SIG-M5 treated with dmso at 0.1 percent for 504 hours (cell line): ENCODE data around the gene SDK2.

Experiments used
- DNase-seq: peaks from one replicate; lab custom pipeline; 2025; ENCODE audit not compliant: unreplicated experiment; lab: John Stamatoyannopoulos, UW

SDK2 gene

GRCh38 chr17:73559532-73559931 lies 84.7 kb downstream of the SDK2 start:
- no peak for DNase-seq

DNA sequence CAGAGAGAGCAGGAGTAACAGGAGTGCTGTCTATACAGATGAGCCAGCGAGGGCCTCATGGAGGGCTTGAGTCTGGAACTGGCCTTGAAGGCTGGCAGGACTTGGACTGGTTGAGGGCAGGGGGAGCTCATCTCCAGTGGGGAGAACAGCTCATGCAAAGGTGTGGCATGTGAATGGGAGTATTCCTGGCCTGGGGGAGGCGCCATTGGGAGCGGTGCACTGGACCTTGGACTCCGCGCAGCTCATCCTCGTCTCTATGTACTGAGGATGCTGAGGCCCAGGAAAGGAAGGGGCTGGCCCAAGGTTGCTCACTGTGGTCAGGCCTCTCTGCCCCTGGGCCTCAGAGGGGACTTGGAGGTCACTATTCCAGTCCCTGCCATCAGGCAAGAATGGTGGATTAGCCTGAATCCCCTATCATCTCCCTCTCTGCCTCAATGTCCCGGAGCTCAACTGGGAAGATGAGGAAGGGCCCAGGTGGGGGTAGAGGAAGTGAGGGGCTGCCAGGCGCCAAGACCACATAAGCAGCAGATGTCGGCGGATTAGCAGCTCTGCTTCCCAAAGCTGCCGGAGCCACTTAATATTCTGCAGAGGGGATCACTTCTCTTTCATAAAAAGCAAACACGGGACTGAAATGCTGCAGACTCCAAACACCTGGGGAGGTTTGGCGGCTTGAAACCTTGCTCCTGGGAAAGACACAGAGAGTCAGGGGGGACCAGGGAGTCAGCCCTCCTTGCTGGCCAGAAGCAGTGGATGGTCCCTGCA lies 88.9 kb downstream of the SDK2 start:
- no peak for DNase-seq

DNA sequence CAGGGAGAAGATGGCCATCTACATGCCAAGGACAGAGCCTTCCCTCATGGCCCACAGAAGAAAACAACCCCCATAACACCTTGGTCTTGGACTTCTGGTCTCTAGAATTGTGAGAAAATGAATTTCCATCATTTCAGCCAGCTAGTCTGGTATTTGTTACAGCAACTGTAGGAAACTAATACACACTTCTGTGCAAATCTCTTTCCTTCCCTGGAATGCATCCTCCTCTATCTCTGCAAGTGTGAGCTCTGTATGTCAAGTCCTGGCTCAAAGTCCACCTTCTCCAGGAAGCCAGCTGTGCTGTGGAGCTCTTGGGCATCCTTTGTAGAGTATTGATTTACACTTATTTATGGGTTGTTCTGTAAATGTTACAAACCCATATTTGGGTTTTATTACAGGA lies 89.7 kb downstream of the SDK2 start:
- no peak for DNase-seq

DNA sequence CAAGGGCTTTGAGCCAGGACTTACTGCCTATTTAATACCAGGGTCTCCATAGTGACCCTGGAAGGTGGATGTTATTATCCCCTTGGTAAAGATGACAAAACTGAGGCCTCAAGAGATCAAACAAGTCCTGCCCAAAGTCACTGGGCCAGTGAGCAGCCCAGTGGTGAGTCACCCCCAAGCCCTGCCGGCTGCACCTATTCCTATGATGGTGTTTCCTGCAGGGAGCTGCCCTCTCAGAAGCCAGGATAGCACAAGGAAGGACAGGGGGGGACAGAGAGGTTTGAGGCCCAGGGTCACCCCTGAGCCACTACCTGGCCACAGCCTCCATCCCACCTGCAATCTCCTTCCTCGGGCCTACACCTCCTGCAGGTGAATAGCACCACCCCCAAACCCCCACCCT lies 90.9 kb downstream of the SDK2 start:
- DNase-seq = no peak

- no peak for DNase-seq
Measured at GRCh38 chr17:73552300-73553048, 91.8 kb downstream of the SDK2 start.

DNA sequence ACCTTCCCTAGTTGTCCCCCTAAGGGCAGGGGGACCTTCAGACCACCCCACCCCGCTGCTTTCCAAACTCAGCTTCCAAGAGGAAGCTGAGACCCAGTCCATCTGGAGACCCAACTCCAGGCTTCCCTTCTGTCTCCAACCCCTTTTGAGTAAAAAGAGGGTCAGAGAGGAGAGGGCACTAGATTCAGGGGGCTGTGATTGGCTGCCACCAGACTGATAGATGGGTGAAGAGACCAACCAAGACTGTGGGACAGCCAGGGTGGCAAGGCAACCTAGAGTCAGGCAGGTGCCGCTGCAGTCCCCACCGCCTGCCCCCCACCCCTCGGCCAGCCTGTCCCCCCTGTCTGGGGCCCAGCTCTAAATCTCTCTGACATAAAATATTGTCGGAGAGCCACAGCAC lies 92.5 kb downstream of the SDK2 start:
- no peak for DNase-seq

DNA sequence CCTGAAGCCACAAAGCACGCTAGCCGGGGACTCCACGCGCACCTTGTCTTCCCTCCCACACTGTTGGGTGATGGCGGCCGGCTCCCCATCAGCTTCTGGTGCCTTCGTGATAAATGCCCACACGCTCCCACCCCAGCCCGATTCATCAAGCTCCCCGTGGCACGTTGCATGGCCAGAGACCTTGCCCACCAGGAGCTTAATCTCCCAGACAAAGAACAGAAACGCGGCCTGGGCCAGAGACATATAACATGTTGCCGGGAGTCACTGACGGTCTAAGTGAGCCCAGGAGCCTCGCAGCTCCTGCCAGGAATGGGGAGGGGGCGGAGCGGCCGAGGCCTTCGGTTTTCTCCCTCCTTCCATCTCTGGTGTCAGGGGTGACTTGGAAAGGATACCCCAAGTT lies 93.1 kb downstream of the SDK2 start:
- no peak for DNase-seq

- DNase-seq = no peak
Measured at GRCh38 chr17:73550556-73550955, 93.7 kb downstream of the SDK2 start.

- DNase-seq = no peak
Measured at GRCh38 chr17:73549841-73550430, 94.3 kb downstream of the SDK2 start.

- no peak for DNase-seq
Measured at GRCh38 chr17:73548620-73549311, 95.5 kb downstream of the SDK2 start.

DNA sequence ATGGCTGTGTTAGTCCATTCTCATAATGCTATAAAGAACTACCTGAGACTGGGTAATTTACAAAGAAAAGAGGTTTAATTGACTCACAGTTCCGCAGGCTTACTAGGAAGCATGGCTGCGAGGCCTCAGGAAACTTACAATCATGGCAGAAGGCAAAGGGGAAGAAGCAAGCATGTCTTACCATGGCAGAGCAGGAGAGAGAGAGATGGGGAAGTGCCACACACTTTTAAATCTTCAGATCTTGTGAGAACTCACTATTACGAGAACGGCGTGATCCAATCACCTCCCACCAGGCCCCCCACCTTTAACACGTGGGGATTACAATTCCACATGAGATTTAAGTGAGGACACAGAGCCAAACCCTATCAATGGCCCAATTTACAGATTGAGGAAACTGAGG lies 96.5 kb downstream of the SDK2 start:
- no peak for DNase-seq

DNA sequence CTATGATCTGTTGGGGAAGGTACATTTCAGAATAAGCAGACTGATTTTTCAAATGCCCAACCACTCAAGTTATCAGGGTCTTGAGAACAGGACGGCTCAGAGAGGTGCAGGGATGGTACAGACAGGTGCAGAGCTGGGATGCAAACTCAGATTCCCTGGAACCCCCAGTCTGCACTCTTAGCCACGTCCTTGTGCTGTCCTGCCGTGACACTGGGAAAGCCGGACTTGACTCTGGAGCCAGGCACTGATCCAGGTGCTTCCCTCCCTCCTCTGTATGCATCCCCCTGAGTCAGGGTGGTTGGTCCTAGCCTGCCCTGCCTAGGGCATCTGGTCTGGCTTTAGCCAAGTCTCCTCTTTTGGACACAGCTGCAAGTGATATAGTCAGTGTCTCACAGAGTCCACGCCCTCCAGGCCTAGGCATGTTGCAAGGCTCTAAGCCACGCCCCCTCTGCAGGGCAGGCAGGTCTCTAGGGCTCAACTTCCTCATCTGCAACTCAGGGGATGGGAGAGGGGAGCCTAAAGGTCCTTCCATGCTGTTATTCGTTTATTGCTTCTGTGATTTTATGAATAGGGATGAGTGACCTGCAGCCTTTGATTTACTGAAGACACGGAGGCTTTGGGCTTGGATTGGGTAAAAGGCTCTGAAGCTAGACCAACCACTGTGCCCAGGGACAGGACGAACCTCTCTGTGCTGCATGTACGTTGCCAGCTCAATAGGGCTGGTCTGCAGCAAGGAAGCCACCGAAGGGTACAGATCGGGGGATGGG lies 97.3 kb downstream of the SDK2 start:
- peak; percentile 87 for DNase-seq

DNA sequence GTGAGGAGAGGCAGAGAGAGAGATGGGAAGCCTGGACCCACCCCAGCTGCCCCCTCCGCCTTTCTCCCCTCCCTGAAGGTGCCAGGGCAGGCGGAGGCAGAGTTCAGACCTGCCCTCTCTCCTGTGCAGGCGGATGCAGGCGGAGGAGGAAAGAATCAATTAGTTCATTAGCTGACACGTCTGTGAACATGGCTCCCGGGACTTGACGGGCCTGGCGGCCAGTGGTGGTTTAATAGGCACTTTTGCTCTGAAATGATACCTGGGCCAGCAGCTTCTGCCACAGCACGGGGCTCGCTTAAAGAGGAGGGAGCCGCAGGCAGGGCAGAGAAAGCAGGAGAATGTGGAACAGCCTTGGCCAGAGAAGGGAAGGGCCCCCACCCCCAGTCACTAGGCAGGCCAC lies 98.1 kb downstream of the SDK2 start:
- DNase-seq = no peak

GRCh38 chr17:73545109-73546032 lies 98.9 kb downstream of the SDK2 start:
- DNase-seq = no peak

DNA sequence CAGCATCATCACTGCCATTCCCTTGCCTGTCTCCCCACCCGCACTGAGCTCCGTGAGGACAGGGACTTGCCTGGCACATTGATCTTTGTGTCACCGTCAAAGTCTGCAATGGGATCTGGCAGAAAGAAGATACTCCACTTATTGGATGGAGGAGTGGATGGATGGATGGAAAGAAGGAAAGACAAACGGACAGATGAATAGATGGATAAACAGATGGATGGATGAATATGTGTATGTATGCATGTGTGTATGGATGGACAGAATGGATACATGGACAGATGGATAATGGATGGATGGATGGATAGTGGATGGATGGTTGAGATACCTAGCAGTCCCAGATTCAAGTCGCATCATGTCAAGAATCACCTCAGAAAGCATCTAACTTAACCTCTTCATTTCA lies 99.9 kb downstream of the SDK2 start:
- no peak for DNase-seq

GRCh38 chr17:73542323-73542722 lies 101.9 kb downstream of the SDK2 start:
- DNase-seq = no peak

- no peak for DNase-seq
Measured at GRCh38 chr17:73541561-73541981, 102.7 kb downstream of the SDK2 start.

- DNase-seq = no peak
Measured at GRCh38 chr17:73541111-73541510, 103.1 kb downstream of the SDK2 start.

DNA sequence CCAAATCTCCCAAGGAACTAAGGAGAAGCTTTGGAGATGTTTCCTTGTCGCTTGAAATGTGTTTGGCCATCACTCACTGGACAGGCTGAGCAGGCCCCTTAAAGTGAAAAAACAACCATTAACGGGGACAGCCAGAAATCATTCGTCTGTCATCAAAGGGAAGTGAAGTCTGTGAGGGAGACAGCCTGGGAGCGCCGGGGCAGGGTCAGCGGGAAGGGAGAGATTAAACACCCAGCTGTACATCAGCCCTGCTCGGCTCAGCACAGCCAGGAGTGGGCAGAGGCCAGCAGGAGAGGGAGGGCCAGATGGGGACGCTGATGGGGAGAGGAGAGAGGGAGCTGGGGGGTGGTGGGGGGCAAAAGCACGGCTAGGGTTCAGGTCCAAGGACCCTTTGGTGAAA lies 105.1 kb downstream of the SDK2 start:
- DNase-seq = no peak

DNA sequence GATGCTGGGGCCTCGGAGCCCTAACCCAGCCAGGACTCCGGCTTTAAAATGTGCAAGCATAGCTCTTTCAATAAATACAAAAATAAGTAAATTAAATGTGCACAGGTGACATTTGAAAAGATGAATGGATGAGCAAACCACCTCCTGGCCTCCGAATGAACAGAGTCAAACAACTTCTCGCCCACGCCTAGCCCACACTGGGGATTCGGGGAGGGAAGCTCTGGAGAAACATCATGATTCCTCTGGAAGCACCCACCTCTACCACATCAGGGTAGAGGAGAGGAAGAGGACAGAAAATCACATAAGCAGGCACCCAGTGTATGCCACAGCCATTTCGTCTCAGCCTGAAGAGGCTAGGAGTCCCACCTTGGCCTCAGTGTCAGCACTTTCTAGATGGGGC lies 105.8 kb downstream of the SDK2 start:
- no peak for DNase-seq
